PFSK-1 (cell line): ENCODE results near the gene MAMDC4.

Source experiments
- FOXP2 ChIP-seq: optimal IDR thresholded peaks from 2 replicates; pipeline ENCODE3; 2011; ENCODE audit warnings: borderline replicate concordance, control low read depth, inconsistent platforms; ENCODE audit not compliant: insufficient read depth; ENCODE audit errors: extremely low read length, extremely low read depth
- POLR2AphosphoS5 ChIP-seq: IDR thresholded peaks from 2 replicates; pipeline ENCODE4 v1.6.1; 2012; ENCODE audit warnings: low read depth, mild to moderate bottlenecking, control low read depth, low read length, moderate library complexity
- REST ChIP-seq, 2 experiments: IDR thresholded peaks; 2 replicates each; pipeline versions ENCODE4 v1.6.1 to v1.8.0; 2011 to 2012; ENCODE audit warnings: low read depth in 2 of 2, low read length in 2 of 2, control low read depth in 1 of 2, inconsistent platforms in 1 of 2, mild to moderate bottlenecking in 1 of 2, moderate library complexity in 1 of 2; ENCODE audit not compliant: insufficient read depth in 1 of 2
- SIN3A ChIP-seq: IDR thresholded peaks from 2 replicates; pipeline ENCODE4 v1.6.1; 2012; ENCODE audit warnings: mild to moderate bottlenecking, low read length, moderate library complexity, borderline replicate concordance; ENCODE audit not compliant: insufficient read depth
- TAF1 ChIP-seq: IDR thresholded peaks from 2 replicates; pipeline ENCODE4 v1.6.1; 2012; ENCODE audit warnings: low read length, control low read depth, borderline replicate concordance; ENCODE audit not compliant: insufficient read depth

The MAMDC4 gene

DNA sequence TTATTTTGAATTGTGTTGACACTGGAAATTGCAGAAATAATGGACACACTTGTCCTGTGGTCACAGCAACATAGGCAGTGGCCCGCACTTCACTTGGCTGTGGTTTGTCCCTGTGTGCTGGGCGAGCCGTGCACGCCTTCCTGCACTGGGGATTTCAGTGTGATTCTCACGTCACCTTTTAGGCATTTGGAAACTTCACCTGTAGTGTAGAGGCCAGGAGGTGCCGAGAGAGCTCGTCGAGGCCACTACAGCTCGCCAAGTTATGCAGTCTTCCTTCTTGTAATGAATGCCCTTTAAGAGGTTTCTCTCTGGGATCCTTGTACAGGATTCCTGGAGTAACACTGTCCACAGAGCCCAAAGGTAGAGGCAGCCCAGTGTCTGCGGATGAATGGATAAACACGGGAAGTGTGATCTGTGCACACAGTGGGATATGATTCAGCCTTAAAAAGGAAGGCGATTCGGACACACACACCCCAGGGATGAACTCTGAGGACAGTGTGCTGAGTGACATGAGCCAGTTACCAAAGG, 48.9 kb downstream of the MAMDC4 start:
- TF ChIP-seq TAF1 (no peak), POLR2AphosphoS5 (no peak), REST (IDR thresholded peaks at IDR 0.05; ENCODE audit: insufficient read depth in 1 of 2, low read depth in 2 of 2, low read length in 2 of 2) (no peak), FOXP2 (no peak), SIN3A (no peak)

DNA sequence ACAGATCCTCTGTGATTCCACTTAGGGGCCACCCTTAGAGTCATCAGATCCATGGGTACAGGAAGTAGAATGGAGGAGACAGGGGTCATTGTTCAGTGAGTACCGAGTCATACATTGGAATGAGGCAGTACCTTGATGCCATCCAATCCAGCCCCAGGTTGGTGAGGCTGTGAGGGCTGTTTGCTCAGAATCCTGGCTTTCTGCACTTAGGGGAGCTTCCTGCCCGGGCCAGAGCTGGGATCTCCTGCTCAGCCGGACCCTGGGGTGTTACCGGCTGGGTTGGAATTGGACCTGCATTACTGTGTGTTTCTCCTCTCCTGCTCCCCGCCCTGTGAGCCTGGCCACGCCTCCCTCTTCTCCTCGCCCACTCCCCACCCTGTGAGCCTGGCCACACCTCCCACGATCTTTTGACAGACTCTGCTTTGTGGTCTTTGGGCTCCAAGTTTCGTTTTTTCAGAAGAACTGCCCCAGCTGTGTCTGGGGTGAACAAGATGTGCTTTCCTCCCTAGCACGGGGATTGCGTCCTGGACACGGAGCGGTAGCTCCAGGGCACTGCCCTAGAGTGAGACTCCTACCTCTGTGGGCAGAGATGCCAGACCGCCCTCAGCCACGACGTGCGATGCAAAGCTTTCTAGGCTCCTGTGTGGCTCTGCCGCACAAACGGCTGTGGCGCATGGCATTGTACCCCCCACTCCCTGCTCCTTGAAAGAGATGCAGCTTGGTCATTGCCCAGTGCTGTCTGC, 49.5 kb downstream of the MAMDC4 start:
- TF ChIP-seq FOXP2 (no peak), POLR2AphosphoS5 (no peak), TAF1 (no peak), SIN3A (no peak), REST (IDR thresholded peaks at IDR 0.05; ENCODE audit: insufficient read depth in 1 of 2, low read depth in 2 of 2, low read length in 2 of 2) (no peak)

GRCh38 chr9:136902259-136902821, 50.2 kb downstream of the MAMDC4 start:
- TF ChIP-seq POLR2AphosphoS5 (no peak), SIN3A (no peak), REST (IDR thresholded peaks at IDR 0.05; ENCODE audit: insufficient read depth in 1 of 2, low read depth in 2 of 2, low read length in 2 of 2) (no peak), TAF1 (no peak)

GRCh38 chr9:136903041-136903554, 51.0 kb downstream of the MAMDC4 start:
- no peak for TF ChIP-seq POLR2AphosphoS5
- TF ChIP-seq FOXP2 = no peak
- TF ChIP-seq REST (IDR thresholded peaks at IDR 0.05; ENCODE audit: insufficient read depth in 1 of 2, low read depth in 2 of 2, low read length in 2 of 2) = no peak
- no peak for TF ChIP-seq TAF1
- TF ChIP-seq SIN3A = no peak
